Measurements from ENCODE around the gene PRPF6. TPM values are rescaled to one million over a fixed set of nuclear protein-coding genes. Genes with fewer than 3 reads are reported as not detected.

PRPF6 gene
- total RNA-seq, 6 donors from 2014 or later = 60.5 to 113 (median 68.0) TPM

DNA sequence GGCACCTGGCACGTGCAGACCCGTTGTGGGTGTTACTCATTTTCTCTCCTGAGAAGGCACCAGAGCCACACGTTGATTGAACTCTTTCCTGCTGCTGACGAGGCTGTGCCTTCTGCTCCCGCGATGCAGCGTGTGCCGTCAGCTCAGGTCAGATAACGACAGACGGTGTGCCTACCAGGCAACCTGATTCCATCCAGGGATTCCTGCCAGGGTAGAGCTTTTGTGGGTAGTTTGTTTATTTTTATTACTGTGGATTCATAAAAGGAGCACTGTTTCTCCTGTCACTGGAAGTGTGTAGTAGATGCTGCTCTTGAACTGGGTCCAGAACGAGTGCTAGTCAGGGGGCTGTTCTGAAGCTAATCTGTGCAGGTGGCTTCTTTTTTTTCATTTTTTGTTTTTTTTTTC is 20.7 kb downstream of the PRPF6 start:
- Histone ChIP-seq H3K27me3 (no peaks in the 10 kb centered on the region), H3K27ac (no peak overlapping the region), H3K4me3 (no peak overlapping the region), H3K36me3 (peaks cover 37 to 100% (median 85%) of the 10 kb centered on the region in 4 donors), H3K9me3 (no peaks in the 10 kb centered on the region), H3K4me1 (peaks cover 0 to 12% (median 7%) of the 10 kb centered on the region in 4 donors)
- DNase-seq (no peak), ATAC-seq (ENCODE audit: low FRiP score in 2 of 2) (no peak)
- TF ChIP-seq POLR2A (IDR thresholded peaks at IDR 0.05) (no peak), EP300 (IDR thresholded peaks at IDR 0.05) (no peak), POLR2AphosphoS5 (IDR thresholded peaks at IDR 0.05) (no peak)
- TF ChIP-seq, protein P1, sequence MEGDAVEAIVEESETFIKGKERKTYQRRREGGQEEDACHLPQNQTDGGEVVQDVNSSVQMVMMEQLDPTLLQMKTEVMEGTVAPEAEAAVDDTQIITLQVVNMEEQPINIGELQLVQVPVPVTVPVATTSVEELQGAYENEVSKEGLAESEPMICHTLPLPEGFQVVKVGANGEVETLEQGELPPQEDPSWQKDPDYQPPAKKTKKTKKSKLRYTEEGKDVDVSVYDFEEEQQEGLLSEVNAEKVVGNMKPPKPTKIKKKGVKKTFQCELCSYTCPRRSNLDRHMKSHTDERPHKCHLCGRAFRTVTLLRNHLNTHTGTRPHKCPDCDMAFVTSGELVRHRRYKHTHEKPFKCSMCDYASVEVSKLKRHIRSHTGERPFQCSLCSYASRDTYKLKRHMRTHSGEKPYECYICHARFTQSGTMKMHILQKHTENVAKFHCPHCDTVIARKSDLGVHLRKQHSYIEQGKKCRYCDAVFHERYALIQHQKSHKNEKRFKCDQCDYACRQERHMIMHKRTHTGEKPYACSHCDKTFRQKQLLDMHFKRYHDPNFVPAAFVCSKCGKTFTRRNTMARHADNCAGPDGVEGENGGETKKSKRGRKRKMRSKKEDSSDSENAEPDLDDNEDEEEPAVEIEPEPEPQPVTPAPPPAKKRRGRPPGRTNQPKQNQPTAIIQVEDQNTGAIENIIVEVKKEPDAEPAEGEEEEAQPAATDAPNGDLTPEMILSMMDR (IDR thresholded peaks at IDR 0.05) = no peak
- 87 to 90% methylated on average over 11 of the region's 11 CpGs for WGBS, 2 donors

DNA sequence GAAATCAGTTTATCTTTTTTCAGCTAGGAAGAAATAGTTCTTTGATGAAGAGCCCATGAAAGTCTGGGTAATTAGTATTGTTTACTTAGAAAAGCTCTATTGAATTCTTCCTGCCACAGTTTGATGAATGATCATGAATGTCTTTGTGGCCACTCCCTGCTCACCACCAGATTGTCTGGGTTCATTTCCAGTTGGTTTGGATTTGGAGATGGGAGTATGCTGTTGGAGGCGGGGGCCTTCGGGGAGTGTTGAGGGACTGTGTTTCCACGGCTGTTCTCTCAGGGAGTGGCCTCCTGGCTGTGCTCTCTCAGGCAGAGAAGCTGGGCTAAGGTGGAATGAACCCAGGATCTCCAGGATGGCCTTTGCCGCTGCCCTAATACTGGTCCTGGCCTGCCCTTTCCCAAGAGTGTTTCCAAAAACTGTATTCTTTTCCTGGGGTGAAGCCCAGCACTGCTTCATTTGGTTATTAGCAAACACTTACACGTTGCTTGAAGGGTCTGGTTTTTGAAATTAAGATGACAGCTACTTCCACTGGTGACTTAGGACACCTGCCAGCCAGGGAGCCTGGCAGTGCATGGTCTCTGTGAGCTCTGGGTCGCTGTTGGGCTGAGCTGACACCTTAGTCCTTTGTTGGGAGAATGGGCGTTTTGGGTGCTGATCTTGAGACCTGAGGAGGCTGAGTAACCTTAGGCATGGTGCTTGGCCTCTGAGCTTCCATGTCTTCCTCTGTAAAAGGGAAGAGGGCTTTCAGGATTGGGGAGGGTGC is 23.2 kb downstream of the PRPF6 start:
- ATAC-seq (ENCODE audit: low FRiP score in 2 of 2) (no peak), DNase-seq (no peak)
- WGBS, 2 donors = 55 to 69% methylated on average over 7 of the region's 7 CpGs
- Histone ChIP-seq H3K27me3 (no peaks in the 10 kb centered on the region), H3K4me3 (no peak overlapping the region), H3K9me3 (no peaks in the 10 kb centered on the region), H3K27ac (peak overlapping the region in 1 of 4 donors; percentile 3), H3K4me1 (peaks cover 0 to 12% (median 7%) of the 10 kb centered on the region in 4 donors), H3K36me3 (peaks cover 25 to 95% (median 71%) of the 10 kb centered on the region in 4 donors)
- TF ChIP-seq POLR2A (IDR thresholded peaks at IDR 0.05) = no peak
- no peak for TF ChIP-seq EP300 (IDR thresholded peaks at IDR 0.05)
- TF ChIP-seq, protein P1 (IDR thresholded peaks at IDR 0.05) = no peak
- TF ChIP-seq POLR2AphosphoS5 (IDR thresholded peaks at IDR 0.05) = no peak

DNA sequence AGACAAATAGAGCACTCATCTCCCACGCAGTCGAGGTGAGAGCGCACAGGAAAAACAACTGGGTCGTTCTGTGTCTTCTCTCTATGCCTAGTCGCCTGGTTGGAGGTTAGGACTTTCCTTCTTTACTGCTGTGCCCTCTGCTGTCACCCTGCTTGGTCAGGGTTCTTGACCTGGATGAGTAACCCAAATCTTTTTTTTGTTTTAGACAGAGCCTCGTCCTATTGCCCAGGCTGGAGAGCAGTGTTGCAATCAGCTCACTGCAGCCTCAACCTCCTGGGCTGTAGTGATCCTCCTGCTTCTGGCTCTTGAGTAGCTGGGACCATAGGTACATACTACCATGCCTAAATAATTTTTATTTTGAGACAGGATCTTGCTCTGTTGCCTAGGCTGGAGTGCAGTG is 24.5 kb downstream of the PRPF6 start:
- TF ChIP-seq, protein P1 (IDR thresholded peaks at IDR 0.05) = no peak
- TF ChIP-seq POLR2AphosphoS5 (IDR thresholded peaks at IDR 0.05) = no peak
- no peak for TF ChIP-seq EP300 (IDR thresholded peaks at IDR 0.05)
- no peak for TF ChIP-seq POLR2A (IDR thresholded peaks at IDR 0.05)
- no peak for ATAC-seq (ENCODE audit: low FRiP score in 2 of 2)
- H3K9me3 ChIP-seq = no peaks in the 10 kb centered on the region
- no peaks in the 10 kb centered on the region for H3K27me3 ChIP-seq
- H3K4me1 ChIP-seq = peaks cover 0 to 12% (median 7%) of the 10 kb centered on the region in 4 donors
- peaks cover 22 to 95% (median 68%) of the 10 kb centered on the region in 4 donors for H3K36me3 ChIP-seq
- no peak for DNase-seq
- H3K27ac ChIP-seq = no peak overlapping the region
- WGBS, 2 donors = 74 to 80% methylated on average over 6 of the region's 6 CpGs
- no peak overlapping the region for H3K4me3 ChIP-seq

DNA sequence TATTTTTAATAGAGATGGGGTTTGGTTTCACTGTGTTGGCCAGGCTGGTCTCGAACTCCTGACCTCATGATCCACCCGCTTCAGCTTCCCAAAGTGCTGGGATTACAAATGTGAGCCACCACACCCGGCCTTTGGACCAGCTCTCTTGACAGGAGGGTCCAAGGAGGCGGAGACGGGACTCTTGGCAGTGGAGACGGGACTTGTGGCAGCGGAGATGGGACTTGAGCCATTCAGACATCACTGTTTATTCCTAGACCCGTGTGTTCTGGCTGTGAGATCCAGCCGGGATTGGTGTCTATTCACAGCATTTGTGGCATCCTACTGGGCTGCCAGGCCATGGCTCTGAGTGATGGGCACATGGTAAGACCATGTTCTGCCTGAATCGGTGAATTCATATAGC is 25.6 kb downstream of the PRPF6 start:
- DNase-seq (no peak), ATAC-seq (ENCODE audit: low FRiP score in 2 of 2) (no peak)
- H3K4me3 ChIP-seq = no peak overlapping the region
- TF ChIP-seq, protein P1 (IDR thresholded peaks at IDR 0.05) = no peak
- TF ChIP-seq POLR2AphosphoS5 (IDR thresholded peaks at IDR 0.05) (no peak), EP300 (IDR thresholded peaks at IDR 0.05) (no peak), POLR2A (IDR thresholded peaks at IDR 0.05) (no peak)
- H3K9me3 ChIP-seq = no peaks in the 10 kb centered on the region
- H3K27ac ChIP-seq = no peak overlapping the region
- H3K36me3 ChIP-seq = peaks cover 27 to 95% (median 68%) of the 10 kb centered on the region in 4 donors
- H3K27me3 ChIP-seq = no peaks in the 10 kb centered on the region
- WGBS, 2 donors = 81 to 90% methylated on average over 9 to 10 of the region's 10 CpGs
- H3K4me1 ChIP-seq = peaks cover 0 to 12% (median 7%) of the 10 kb centered on the region in 4 donors

All from upper lobe of left lung (tissue), 6 donors.